ENCODE results near the gene CLDN4.
"Not testable (repeated sequence)": the region's sequence is repeated elsewhere in the genome, so short reads cannot be mapped to it uniquely, and the experiment has no call there.

CLDN4 gene

DNA sequence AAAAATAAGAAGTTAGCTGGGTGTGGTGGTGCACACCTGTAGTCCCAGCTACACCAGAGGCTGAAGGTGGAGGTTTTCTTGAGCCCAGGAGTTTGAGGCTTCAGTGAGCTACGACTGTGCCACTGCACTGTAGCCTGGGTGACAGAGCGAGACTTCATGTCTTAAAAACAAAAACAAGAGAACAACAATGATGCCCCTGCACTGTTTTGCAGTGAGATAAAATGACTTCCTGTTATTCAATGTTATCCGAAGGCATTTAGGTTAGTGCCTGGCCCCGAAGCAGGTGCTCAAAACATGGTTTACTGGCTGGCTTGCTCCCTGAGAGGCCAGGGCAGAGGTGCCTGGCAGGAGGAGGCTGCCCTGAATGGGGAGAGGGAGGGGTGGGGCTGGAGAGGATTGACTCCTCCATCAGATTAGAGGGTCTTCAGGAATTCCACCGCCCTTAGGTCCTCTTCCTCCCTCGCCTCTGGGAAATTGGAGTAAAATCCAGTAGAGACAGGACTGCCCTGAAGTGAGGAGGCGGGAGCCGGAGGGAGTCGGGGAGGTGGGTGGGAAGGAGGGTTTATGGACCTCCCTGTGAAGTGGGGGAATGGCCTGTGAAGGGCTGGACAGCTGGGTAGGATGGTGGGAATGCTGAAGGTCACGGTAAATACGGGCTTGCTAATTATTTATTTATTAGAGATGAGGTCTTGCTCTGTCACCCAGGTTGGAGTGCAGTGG is 6.8 kb upstream of the CLDN4 start:
- DNase-seq (ENCODE audit: low spot score) = no peak

DNA sequence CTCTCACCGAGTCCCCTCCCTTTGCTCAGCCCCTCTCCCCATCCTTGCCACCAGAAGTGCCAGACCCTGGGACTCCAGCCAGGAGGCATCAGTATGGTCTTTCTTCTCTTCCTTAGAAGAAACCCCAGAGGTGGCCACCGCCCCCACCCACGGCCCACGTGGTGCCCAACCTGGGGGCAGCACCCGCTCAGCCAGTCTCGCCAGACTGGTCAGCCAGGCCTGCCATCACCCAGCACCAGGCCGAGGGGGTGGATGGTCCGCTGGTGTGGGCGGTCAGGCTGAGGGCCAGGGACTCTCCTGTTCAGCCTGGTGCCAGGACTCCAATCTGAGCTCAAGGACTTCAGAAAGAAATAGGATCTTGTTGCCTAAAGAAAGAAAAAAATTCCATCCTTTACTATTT is 5.8 kb upstream of the CLDN4 start:
- DNase-seq (ENCODE audit: low spot score) = no peak

DNA sequence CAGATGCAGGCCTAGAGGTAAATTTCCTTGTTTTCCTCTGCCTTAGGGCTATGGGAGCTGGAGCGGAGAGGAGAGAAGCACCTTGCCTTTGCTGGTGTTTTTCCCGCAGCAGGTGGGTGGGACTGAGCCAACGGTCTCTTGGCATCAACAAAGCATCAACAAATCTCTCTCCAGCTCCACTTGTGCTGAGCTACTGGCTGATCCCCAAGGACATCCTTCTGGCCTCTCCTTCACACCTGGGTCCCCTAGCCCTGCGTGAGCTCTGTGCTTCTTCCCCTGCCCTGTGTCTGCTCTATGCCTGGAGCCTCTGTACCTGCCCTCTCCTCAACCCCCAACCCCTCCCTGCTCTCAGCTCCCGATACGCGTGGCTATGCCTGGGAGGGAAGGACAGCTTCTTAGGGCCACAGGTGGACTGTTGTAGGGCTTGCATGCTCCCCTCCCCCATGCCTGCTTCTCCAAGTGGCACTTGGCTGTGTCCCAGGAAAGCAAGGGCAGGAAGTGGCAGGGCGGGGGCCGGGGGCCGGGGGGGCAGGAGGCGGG is 3.2 kb upstream of the CLDN4 start:
- DNase-seq (ENCODE audit: low spot score) = no peak

DNA sequence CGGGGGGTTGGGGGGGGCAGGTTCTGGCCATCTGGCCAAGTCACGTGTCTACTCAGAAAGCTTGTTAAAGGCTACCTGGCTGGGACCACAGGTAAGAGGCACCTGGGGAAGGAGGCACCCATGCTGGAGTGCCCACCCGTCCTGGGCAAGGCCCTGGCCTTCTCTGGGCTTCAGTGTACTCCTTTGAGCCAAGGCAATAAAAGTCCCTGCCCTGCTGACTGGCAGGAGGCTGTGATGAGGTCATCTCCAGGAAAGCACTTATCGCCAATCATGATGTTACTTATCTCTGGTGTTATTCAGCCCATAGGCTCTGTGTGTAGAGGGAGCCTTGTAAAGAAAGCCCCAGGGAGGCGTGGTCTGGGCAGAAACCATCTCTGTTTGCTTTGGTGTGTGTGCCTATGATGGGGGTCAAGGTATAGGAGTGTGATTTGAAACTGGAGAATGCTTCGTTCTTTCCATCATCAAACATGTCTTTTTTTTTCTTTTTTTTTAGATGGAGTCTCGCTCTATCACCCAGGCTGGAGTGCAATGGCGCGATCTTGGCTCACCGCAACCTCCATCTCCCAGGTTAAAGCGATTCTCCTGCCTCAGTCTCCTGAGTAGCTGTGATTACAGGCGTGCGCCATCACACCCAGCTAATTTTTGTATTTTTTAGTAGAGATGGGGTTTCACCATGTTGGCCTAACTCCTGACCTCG is 2.5 kb upstream of the CLDN4 start:
- peak; percentile 42 for DNase-seq (ENCODE audit: low spot score)

DNA sequence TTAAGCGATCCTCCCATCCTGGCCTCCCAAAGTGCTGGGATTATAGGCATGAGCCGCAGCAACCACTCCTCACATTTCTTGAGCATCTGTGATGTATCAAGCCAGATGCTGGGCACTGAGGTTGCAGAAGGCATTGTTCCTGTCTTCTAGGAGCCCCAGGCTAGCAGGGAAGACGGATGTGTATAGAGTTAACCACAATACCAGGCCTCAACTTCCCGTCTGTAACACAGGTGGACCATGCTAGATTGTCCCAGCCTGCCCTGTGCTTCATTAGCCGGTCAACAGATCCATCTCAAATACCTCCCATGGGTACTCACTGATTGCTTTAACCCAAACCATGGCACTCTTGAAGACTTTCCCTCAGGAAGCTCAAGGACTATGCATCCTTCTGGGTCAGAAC is 1.8 kb upstream of the CLDN4 start:
- DNase-seq (ENCODE audit: low spot score) = no peak

DNA sequence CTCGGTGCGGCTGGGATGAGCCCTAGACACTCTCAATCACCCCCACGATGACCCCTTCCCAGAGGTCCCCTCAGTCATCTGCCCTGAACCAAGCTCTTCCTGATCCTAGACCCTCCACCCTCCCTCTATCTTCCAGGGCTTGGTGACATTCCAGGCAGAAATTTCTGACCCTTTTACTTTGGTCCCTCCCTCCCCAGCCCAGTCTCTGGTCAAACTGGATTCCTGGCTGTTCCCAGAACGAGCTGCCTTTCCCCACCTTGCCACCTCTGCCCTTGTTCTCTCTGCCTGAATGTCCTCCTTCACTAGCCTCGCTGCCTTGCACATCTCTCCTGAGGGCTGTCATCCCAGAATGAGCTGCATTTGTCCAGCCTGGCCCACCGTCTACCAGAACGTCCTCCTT is 1.3 kb upstream of the CLDN4 start:
- no peak for DNase-seq (ENCODE audit: low spot score)

DNA sequence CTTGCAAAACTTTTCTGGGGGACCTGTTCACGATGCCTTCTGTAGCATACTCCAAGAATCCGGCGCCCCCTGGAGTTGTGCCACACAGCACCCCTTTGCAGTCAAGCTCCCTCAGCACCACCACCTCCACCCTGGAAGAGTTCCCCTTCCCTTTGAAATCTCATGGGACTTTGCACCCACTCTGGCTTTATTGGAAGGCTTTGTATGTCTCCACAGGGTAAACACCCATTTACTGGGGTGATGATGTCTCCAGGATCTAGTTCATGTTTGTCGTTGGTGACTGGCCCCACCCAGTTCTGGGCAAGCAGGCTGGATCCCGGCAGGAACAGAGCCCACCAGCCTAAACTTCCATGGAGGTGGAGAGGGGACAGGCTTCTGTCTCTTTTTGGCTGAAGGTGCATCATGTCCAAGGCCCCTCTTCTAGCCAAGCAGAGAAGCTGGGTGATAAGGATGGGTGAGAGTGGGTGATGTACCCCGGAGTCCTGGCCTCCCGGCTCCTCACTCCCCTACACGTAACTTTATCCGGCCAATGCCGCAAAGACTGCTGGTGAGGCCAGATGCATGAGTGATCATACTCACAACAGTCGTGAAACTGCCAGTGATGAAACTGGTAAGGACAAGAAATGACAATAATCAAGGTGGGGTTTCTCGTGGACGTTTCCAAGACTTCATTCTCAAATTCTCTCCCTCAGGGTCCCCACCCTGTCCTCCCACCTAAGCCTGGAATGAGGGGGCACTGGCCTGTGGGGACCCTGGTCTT is 695 bp upstream of the CLDN4 start:
- no peak for DNase-seq (ENCODE audit: low spot score)

DNA sequence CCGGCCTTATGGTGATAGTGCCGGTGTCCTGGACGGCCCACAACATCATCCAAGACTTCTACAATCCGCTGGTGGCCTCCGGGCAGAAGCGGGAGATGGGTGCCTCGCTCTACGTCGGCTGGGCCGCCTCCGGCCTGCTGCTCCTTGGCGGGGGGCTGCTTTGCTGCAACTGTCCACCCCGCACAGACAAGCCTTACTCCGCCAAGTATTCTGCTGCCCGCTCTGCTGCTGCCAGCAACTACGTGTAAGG is 713 bp downstream of the CLDN4 start:
- no peak for DNase-seq (ENCODE audit: low spot score)

DNA sequence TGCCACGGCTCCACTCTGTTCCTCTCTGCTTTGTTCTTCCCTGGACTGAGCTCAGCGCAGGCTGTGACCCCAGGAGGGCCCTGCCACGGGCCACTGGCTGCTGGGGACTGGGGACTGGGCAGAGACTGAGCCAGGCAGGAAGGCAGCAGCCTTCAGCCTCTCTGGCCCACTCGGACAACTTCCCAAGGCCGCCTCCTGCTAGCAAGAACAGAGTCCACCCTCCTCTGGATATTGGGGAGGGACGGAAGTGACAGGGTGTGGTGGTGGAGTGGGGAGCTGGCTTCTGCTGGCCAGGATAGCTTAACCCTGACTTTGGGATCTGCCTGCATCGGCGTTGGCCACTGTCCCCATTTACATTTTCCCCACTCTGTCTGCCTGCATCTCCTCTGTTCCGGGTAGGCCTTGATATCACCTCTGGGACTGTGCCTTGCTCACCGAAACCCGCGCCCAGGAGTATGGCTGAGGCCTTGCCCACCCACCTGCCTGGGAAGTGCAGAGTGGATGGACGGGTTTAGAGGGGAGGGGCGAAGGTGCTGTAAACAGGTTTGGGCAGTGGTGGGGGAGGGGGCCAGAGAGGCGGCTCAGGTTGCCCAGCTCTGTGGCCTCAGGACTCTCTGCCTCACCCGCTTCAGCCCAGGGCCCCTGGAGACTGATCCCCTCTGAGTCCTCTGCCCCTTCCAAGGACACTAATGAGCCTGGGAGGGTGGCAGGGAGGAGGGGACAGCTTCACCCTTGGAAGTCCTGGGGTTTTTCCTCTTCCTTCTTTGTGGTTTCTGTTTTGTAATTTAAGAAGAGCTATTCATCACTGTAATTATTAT is 1.2 kb downstream of the CLDN4 start:
- no peak for DNase-seq (ENCODE audit: low spot score)

DNA sequence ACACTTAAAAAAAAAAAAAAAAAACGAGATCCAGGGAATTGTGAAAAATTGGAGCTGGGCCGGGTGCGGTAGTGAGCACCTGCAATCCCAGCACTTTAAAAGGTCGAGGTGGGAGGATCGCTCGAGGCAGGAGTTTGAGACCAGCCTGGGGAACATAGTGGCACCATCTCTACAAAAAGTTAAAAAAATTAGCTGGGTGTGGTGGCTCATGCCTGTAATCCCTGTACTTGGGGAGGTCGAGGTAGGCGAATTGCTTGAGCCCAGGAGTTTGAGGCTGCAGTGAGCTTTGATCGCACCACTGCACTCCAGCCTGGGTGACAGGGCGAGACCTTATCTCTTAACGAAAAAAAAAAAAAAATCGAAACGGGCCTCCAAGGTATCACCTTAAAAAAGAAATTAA is 2.0 kb downstream of the CLDN4 start:
- DNase-seq (ENCODE audit: low spot score) = no peak

DNA sequence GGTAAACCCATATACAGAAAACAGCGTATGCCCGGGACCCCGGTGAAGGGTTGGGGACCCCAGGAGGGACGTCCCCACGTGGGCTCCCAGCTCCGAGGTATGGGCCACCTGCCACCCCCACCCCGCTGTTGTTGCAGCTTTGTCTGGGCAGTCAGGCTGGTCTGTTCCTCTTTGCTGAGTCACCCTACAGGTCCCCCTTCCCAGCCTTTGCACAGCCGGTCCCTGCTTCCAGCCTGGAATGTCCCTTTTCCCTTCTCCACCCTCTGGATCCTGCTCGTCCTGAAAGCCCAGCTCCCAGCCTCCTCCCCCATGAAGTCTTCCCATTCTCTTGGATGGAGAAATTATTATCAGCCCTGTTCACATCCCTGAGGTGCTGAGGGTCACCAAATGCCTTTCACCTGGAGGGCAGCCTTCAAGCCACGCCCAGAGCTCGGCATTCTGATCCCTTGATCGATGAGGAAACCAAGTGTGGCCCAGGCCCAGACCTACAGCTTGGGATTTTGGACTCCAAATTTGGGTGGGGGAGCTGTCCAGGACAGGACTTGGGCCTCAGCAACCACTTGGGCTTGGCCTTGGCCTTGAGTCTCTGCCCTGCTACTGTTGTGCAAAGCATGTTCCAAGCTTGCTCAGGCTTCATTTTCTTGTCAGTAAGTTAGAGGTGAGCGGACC is 2.6 kb downstream of the CLDN4 start:
- no peak for DNase-seq (ENCODE audit: low spot score)

DNA sequence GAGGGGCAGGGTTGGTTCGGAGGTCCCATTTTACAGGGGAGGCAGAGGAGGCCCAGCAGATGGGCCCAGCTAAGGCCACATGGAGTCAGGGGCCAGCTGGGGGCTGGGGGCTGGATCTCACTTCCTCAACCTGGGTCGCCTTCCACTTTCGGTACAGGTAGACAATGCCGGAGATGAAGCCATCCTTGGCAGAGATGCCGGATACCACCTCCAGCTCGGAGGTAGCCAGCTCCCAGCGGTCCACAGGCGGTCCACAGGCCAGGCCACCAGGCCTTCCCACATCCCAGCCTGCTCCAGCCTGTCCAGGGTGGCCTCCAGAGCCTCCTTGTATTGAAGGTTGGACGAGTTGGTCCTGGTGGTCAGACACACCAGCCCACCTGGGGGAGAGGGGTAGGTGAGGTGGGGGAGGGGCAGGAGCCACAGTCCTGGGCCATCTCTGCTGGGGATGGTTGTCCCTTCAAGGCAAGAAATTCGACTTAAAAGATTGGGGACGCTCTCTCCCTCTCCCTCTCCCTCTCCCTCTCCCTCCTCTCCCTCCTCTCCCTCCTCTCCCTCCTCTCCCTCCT is 3.9 kb downstream of the CLDN4 start:
- no peak for DNase-seq (ENCODE audit: low spot score)

DNA sequence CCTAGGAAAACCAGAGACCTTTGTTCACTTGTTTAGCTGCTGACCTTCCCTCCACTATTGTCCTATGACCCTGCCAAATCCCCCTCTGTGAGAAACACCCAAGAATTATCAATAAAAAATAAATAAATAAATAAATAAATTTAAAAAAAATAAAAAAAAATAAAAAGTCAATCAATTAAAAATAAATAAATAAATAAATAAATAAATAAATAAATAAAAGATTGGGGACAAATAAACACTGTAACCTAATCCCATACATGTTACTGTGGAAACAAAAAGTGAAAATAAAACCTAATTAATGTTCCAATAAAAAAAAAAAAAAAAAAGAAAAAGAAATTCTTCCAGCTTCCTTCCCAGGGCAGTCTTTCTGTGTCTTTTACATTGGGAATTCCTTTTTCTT is 6.4 kb downstream of the CLDN4 start:
- not testable (repeated sequence) for DNase-seq (ENCODE audit: low spot score)

DNA sequence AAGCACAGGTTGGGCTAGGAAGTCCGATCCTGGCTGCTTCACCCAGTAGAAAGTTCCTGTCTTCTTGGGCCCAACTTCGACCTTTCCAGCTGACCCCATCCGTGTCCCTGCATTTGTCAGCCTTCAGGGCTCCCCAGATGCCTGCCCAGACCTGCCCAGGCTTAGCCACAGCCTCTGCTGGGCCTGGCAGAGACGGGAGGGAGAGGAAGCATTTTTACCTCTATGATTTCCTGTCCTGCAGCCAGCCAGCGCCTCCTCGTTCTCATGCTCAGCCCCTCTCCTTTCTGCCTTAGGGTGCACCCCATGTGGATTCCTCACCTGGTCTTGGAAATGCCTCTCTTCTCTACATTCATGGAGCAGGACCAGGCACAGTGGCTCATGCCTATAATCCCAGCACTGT is 7.8 kb downstream of the CLDN4 start:
- no peak for DNase-seq (ENCODE audit: low spot score)

DNA sequence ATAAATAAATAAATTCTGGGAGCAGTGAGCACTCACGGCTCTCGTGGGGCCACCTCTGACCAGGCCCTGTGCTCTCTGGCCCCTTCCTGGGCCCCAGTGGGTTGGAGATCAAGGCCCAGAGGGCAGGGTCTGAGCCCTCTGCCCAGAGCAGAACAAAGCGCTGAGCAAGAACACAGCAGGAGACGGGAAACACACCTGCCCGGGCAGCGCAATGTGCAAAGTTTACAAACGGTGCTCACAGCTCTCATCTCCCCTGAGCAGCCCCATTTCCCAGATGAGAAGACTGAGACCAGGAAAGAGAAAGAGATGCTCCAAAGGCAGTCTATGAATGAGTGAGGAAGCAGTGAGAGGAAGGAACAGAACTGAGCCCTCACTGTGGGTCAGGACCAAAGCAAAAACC is 8.5 kb downstream of the CLDN4 start:
- DNase-seq (ENCODE audit: low spot score) = no peak

DNA sequence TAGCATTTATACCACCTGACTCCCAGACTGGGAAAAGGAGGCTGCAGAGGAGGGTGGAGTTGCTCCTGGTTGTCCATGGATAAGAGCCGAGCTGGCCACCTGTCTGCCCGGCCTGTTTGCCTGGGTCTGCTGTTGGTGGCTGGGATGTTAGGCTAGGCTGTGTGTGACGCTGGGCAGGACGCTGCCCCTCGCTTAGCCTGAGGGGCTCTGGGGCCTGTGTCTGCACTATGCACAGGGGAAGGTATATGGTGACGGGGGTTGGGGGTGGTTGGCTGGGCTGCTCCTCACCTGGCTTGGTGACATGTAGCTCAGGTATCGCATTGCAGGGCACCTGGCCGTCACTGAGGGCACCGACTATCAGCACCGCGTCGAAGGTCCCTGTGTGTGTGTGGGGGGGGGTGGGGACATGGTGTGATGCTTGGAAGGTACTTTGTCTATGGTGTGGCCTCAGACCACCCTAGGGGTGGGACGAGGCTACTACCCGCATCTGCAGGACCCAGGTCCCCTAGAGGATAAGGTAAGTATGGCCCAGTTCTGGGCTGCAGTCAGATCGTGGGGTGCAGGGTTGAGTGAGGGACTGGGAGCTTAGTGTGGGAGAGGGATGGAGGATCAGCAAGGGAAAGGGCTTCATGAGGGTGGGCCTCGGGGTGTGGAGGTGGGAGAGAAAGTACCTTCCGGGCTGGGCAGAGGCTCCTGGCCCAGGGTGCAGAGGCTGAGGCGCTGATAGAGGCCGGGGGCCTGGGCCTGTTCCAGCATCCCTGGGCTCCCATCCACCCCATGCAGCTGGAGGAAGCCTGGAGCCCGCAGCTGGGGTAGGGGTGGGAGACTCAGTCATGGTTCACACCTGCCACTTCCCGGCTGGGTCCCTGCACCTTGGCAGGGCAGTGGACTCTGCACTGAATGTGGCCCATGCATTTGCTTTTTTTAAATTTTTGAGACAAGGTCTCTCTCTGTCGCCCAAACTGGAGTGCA is 9.2 kb downstream of the CLDN4 start:
- no peak for DNase-seq (ENCODE audit: low spot score)

DNA sequence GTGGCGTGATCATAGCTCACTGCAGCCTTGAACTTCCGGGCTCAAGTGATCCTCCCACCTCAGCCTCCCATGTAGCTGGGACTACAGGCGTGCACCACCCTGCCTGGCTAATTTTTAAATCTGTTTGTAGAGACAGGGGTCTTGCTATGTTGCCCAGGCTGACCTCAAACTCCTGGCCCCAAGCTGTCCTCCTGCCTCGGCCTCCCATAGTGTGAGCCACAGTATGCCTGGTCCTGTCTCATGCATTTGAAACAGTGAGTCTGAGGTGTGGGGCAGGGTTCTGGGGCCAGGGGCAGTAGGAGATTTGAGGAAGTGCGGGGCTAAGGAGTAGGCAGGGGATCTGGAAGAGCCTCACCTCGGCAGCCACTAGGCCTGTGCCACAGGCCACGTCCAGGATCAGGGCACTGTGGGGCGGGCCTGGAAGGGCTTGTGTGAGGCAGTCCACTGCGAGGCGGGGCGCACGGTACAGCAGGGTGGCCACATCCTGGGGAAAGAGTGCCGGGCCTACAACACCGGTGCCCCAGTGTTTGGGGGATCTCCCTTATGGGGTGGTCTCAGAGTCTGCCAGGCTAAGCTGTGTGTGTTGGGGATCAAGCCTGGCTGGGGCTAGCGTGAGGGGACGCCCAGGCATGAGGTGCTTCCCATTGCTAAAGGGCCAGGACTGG is 10.1 kb downstream of the CLDN4 start:
- DNase-seq (ENCODE audit: low spot score) = no peak

DNA sequence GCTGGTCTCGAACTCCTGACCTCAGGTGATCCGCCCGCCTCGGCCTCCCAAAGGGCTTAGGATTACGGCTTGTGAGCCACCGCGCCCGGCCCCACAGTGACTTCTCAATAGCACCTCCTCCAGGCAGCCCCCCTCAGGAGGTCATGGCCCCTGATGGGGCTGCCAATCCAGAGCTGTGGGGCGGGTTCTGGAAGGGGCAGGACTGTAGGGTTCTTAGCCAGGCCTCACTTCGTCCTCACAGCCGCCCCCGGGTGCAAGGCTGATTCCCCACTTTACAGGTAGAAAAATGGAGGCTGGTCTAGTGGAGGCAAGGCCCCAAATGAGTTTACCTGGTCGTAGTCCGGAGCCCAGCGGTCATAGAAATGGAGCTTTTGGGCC is 10.9 kb downstream of the CLDN4 start:
- no peak for DNase-seq (ENCODE audit: low spot score)

DNA sequence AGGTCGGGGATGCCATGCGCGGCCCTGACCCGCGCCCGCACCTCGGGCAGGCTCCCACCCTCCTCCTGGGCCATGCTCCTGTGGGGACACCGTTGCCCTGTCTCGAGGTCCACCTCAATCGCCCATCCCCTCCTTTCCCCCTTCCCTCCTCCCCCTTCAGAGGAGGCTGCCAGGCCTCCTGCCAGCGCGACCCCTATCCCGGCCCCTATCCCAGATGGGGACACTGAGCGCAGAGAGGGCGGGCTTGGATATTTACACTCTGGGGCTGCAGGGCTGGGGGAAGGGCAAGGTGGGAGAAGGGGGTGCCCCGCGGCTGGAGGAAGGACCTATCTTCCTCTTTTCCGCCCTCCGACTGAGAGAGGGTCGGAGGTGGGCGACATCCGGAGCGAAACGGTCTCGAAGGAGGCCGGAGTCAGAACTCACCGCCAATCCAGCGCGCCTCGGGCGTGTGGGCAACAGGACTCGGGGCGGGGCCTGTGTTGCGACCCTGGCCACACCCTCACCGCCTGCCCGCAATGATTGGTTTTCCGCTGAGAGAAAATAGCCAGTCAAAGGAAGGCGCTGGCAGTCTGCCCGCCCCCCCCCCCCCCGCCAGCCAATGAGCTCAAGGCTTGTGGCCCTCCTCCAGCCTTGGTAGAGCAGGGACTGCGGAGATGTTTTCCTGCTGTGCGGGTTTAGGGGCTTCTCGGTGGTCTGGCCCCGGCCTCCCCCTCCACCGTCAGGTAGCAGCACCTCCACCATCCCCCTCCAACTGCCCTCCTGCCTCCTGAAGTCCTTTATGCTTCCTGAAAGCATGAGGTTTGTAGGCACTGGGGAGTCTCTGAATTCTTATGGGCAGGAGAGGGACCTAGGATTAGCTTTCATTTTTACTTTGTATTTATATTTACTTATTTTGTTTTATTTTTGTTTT is 11.5 kb downstream of the CLDN4 start, which contains the start of gene METTL27:
METTL27 (minus strand) TSS at position 450 of the 910 bp plus-strand sequence; CDS start at position 74, 376 bp downstream.
- DNase-seq (ENCODE audit: low spot score) = peak; percentile 98

All from GM03348 (cell line).